ENCODE measurements around the gene MGLL.

The MGLL gene

GRCh38 chr3:127678611-127679533 lies 143.4 kb downstream of the MGLL start:
- DNase-seq (ENCODE audit: low spot score): no peak

GRCh38 chr3:127678315-127678599 lies 144.1 kb downstream of the MGLL start:
- no peak for TF ChIP-seq CTCF (conservative IDR thresholded peaks at IDR 0.05; ENCODE audit: low read depth)
- no peak for DNase-seq (ENCODE audit: low spot score)
- ChIA-PET POLR2A (ENCODE audit: low non-redundant PET) (interaction anchor here (0.6 kb wide), 1 partner anchor 18 kb away, joined by 6 read pairs; no protein-coding TSS in a partner anchor), CTCF (no interaction called here)
- H3K27ac ChIP-seq: peak overlapping the region; percentile 56

More at GRCh38 chr3:127678611-127679533, 143.4 kb downstream of the MGLL start:
- peak overlapping the region; percentile 56 for H3K27ac ChIP-seq
- TF ChIP-seq CTCF (conservative IDR thresholded peaks at IDR 0.05; ENCODE audit: low read depth): no peak
- CTCF ChIA-PET: interaction anchor here (0.6 to 1.1 kb wide), 2 partner anchors 12 to 35 kb away, joined by 3 to 4 read pairs; no protein-coding TSS in a partner anchor
- POLR2A ChIA-PET (ENCODE audit: low non-redundant PET): interaction anchor here (0.5 to 0.6 kb wide), 3 partner anchors 9 to 1442 kb away, joined by 3 to 6 read pairs (median 6); no protein-coding TSS in a partner anchor

DNA sequence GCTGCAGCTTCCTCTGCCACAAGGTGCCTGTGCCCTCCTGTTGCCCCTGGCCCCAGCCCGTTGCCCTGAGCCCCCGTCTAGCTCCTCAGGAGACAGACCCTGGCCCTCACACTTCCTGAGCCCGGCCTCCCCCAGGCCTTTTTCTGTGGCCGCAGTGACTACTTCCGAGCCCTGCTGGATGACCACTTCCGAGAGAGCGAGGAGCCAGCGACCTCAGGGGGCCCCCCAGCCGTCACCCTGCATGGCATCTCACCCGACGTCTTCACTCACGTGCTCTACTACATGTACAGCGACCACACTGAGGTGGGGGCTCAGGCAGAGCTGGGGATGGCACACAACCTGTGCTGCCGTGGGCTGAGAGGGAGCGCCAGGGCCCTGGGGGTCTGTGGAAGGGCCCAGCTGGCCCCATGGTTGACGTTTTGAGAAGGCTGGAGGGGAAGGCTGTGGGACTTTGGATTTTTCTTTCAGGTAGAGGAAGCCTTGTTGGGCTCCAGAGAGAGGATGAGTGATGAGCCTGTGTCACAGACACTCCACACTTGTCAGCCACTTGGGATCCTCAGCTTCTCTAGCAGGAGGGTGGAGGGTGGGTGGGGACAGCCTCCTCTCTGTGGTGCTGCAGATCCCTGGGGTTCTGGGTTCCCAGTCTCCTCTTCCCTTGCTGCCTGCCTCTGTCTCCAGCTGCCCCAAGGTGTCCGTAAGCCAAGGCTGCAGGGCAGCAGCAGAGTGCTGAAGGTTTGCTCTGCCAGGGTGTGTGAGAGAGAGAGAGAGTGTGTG lies 144.6 kb downstream of the MGLL start:
- CTCF ChIA-PET: no interaction called here
- TF ChIP-seq CTCF (conservative IDR thresholded peaks at IDR 0.05; ENCODE audit: low read depth): no peak
- DNase-seq (ENCODE audit: low spot score): no peak
- peak overlapping the region; percentile 56 for H3K27ac ChIP-seq
- POLR2A ChIA-PET (ENCODE audit: low non-redundant PET): no interaction called here

DNA sequence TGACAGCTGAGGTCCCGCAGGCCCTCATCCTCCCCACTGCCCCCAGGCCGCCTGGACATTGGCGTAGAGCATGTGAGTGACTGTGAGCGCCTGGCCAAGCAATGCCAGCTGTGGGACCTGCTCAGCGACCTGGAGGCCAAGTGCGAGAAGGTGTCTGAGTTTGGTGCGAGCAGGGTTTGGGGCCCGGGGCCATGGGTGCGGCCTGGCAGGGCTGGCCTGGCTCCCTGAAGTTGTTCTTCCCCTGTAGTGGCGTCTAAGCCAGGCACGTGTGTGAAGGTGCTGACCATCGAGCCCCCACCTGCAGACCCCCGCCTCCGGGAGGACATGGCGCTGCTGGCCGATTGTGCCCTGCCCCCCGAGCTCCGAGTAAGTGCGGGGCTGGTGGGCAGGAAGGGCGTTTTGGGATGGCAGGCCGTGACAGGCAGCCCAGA lies 145.4 kb downstream of the MGLL start:
- no peak for DNase-seq (ENCODE audit: low spot score)
- H3K27ac ChIP-seq: peak overlapping the region; percentile 56
- CTCF ChIA-PET: interaction anchor here (0.6 kb wide), 1 partner anchor 42 kb away, joined by 3 read pairs; no protein-coding TSS in a partner anchor
- POLR2A ChIA-PET (ENCODE audit: low non-redundant PET): interaction anchor here (0.5 kb wide), 1 partner anchor 15 kb away, joined by 9 read pairs; no protein-coding TSS in a partner anchor
- no peak for TF ChIP-seq CTCF (conservative IDR thresholded peaks at IDR 0.05; ENCODE audit: low read depth)

DNA sequence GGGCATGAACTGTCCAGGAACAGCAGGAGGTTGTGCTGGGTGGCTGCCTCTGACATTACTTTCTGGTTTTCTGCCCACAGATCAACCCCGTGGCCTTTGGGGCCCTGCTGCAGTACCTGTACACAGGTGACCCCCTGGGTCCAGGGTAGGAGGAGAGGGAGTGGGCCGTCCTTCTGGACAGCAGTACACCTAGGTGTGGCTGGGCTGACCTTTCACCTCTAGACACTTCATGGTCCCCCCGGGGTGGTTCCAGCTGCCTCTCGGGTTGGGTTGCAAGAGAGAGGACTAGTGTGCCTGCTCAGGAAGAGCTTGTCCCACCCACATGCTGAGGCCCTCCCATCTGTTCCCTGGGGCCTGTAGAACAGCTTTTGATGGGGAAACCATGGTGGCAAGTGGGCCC lies 145.9 kb downstream of the MGLL start:
- TF ChIP-seq CTCF (conservative IDR thresholded peaks at IDR 0.05; ENCODE audit: low read depth): no peak
- ChIA-PET POLR2A (ENCODE audit: low non-redundant PET) (interaction anchor here (0.5 kb wide), 1 partner anchor 15 kb away, joined by 9 read pairs; no protein-coding TSS in a partner anchor), CTCF (interaction anchor here (0.6 kb wide), 1 partner anchor 42 kb away, joined by 3 read pairs; no protein-coding TSS in a partner anchor)
- H3K27ac ChIP-seq: peak overlapping the region; percentile 21; the same call in 1 of the 2 replicates
- DNase-seq (ENCODE audit: low spot score): no peak

Data from RWPE1 (cell line).